Measurements from ENCODE around the gene VSIR. TPM values are rescaled to one million over a fixed set of nuclear protein-coding genes. Genes with fewer than 3 reads are reported as not detected.

Gene VSIR
- total RNA-seq, 6 experiments from 2014 or later = 6.1 to 17.1 (median 10.1) TPM

GRCh38 chr10:71717056-71717455 is 56.3 kb downstream of the VSIR start:
- no peak for TF ChIP-seq POLR2A (IDR thresholded peaks at IDR 0.05)
- TF ChIP-seq CTCF (IDR thresholded peaks at IDR 0.05) = no peak
- no peak overlapping the region for H3K4me3 ChIP-seq
- H3K27me3 ChIP-seq = no peaks in the 10 kb centered on the region
- ATAC-seq = no peak
- H3K27ac ChIP-seq = no peak overlapping the region
- no peaks in the 10 kb centered on the region for H3K9me3 ChIP-seq
- H3K36me3 ChIP-seq = no peaks in the 10 kb centered on the region
- intact Hi-C loops (cut with DNase I) = no loop called here
- 100% methylated on average over 1 of the region's 4 CpGs for WGBS (ENCODE audit: insufficient coverage, low coverage, low lambda C conversion rate, missing lambda C conversion rate)
- H3K4me1 ChIP-seq = peaks cover 0 to 3% (median 0%) of the 10 kb centered on the region in 4 donors
- no peak for DNase-seq

GRCh38 chr10:71716426-71716825 is 56.9 kb downstream of the VSIR start:
- Histone ChIP-seq H3K36me3 (no peaks in the 10 kb centered on the region), H3K27ac (no peak overlapping the region), H3K27me3 (no peaks in the 10 kb centered on the region), H3K4me1 (peaks cover 0 to 3% (median 0%) of the 10 kb centered on the region in 4 donors), H3K4me3 (no peak overlapping the region), H3K9me3 (no peaks in the 10 kb centered on the region)
- TF ChIP-seq CTCF (IDR thresholded peaks at IDR 0.05) = no peak
- TF ChIP-seq POLR2A (IDR thresholded peaks at IDR 0.05) = no peak
- no peak for ATAC-seq
- 86% methylated on average over 3 of the region's 5 CpGs for WGBS (ENCODE audit: insufficient coverage, low coverage, low lambda C conversion rate, missing lambda C conversion rate)
- DNase-seq = no peak
- intact Hi-C loops (cut with DNase I) = no loop called here

- ATAC-seq (no peak), DNase-seq (no peak)
- intact Hi-C loops (cut with DNase I) = no loop called here
- peaks cover 0 to 3% (median 0%) of the 10 kb centered on the region in 4 donors for H3K4me1 ChIP-seq
- H3K27me3 ChIP-seq = no peaks in the 10 kb centered on the region
- H3K9me3 ChIP-seq = no peaks in the 10 kb centered on the region
- no peak overlapping the region for H3K4me3 ChIP-seq
- no peak overlapping the region for H3K27ac ChIP-seq
- TF ChIP-seq POLR2A (IDR thresholded peaks at IDR 0.05) (no peak), CTCF (IDR thresholded peaks at IDR 0.05) (no peak)
- no CpG with 5 or more reads among the region's 20 CpGs for WGBS (ENCODE audit: insufficient coverage, low coverage, low lambda C conversion rate, missing lambda C conversion rate)
- H3K36me3 ChIP-seq = no peaks in the 10 kb centered on the region
Observed at GRCh38 chr10:71715860-71716259, 57.5 kb downstream of the VSIR start.

GRCh38 chr10:71715026-71715425 is 58.3 kb downstream of the VSIR start:
- intact Hi-C loops (cut with DNase I) = no loop called here
- Histone ChIP-seq H3K4me3 (no peak overlapping the region), H3K9me3 (no peaks in the 10 kb centered on the region), H3K27ac (peak overlapping the region in 1 of 3 donors; percentile 57), H3K27me3 (no peaks in the 10 kb centered on the region), H3K4me1 (peaks cover 0 to 3% (median 0%) of the 10 kb centered on the region in 4 donors), H3K36me3 (no peaks in the 10 kb centered on the region)
- TF ChIP-seq CTCF (IDR thresholded peaks at IDR 0.05) (no peak), POLR2A (IDR thresholded peaks at IDR 0.05) (no peak)
- DNase-seq (no peak), ATAC-seq (no peak)
- WGBS (ENCODE audit: insufficient coverage, low coverage, low lambda C conversion rate, missing lambda C conversion rate) = 60% methylated on average over 2 of the region's 8 CpGs

GRCh38 chr10:71714592-71714991 is 58.7 kb downstream of the VSIR start:
- TF ChIP-seq POLR2A (IDR thresholded peaks at IDR 0.05) = no peak
- TF ChIP-seq CTCF (IDR thresholded peaks at IDR 0.05) = no peak
- Histone ChIP-seq H3K27me3 (no peaks in the 10 kb centered on the region), H3K36me3 (no peaks in the 10 kb centered on the region), H3K9me3 (no peaks in the 10 kb centered on the region), H3K4me3 (no peak overlapping the region), H3K27ac (peak overlapping the region in 2 of 3 donors; percentile 53 to 57), H3K4me1 (peaks cover 0 to 3% (median 0%) of the 10 kb centered on the region in 4 donors)
- no peak for ATAC-seq
- DNase-seq = no peak
- WGBS (ENCODE audit: insufficient coverage, low coverage, low lambda C conversion rate, missing lambda C conversion rate) = no CpG with 5 or more reads among the region's 5 CpGs
- intact Hi-C loops (cut with DNase I) = no loop called here

All from right lobe of liver (tissue), 6 donors.